Activated CD8-positive, alpha-beta T cell treated with anti-CD3 and anti-CD28 coated beads for 36 hours (primary cell): ENCODE results near the gene EIF2S1. TPM values are rescaled to one million over a fixed set of nuclear protein-coding genes. Genes with fewer than 3 reads are reported as not detected.

Source experiments
- ATAC-seq: fragments of 200-7000 bp; cut with Tn5 transposase; one replicate; pipeline ENCODE4 v1.10.0; 2021; ENCODE audit warnings: mild to moderate bottlenecking, moderate library complexity
- CTCF ChIA-PET: fragments of 350-600 bp; sonication (Branson Sonifier 250); formaldehyde crosslinking; loops from one replicate; lab custom pipeline; 2021; ENCODE audit warnings: antibody characterized with exemption; lab: Charles Lee
- POLR2A ChIA-PET: fragments of 350-600 bp; sonication (Branson Sonifier 250); formaldehyde crosslinking; loops from one replicate; lab custom pipeline; 2021; ENCODE audit warnings: antibody characterized with exemption; lab: Charles Lee
- DNase-seq: peaks from one replicate; pipeline ENCODE4 v3.0.0-alpha.2; 2020
- H3K27ac Mint-ChIP-seq: one replicate; pipeline ENCODE4 v1.8.0; 2021; ENCODE audit warnings: mild to moderate bottlenecking, mixed read lengths
- H3K27me3 Mint-ChIP-seq: one replicate; pipeline ENCODE4 v1.8.0; 2021; ENCODE audit warnings: mixed read lengths
- H3K36me3 Mint-ChIP-seq: one replicate; pipeline ENCODE4 v1.8.0; 2021; ENCODE audit warnings: low read depth, mixed read lengths
- H3K4me1 Mint-ChIP-seq: one replicate; pipeline ENCODE4 v1.8.0; 2021; ENCODE audit warnings: low read depth, mixed read lengths
- H3K4me3 Mint-ChIP-seq: one replicate; pipeline ENCODE4 v1.8.0; 2021; ENCODE audit warnings: mild to moderate bottlenecking, moderate library complexity, mixed read lengths
- H3K9me3 Mint-ChIP-seq: one replicate; pipeline ENCODE4 v1.8.0; 2021; ENCODE audit warnings: mixed read lengths
- CTCF ChIP-seq: fragments of 200-600 bp; IDR thresholded peaks from one replicate; pipeline ENCODE4 v1.8.0; 2022; ENCODE audit warnings: antibody characterized with exemption, mild to moderate bottlenecking
- intact Hi-C: fragments of 100-400 bp; cut with micrococcal nuclease; formaldehyde crosslinking; loops from one replicate; pipeline ENCODE4 v1.10.0; 2022
- total RNA-seq, 2 experiments: library from RNA; stranded (reverse); gene quantifications; one replicate each; pipeline ENCODE4 v1.2.3, GENCODE V29; 2021

Gene EIF2S1
- total RNA-seq, 2 experiments from 2014 or later: 210 to 219 TPM

GRCh38 chr14:67426983-67427606 lies 67.0 kb downstream of the EIF2S1 start:
- POLR2A ChIA-PET: interaction anchor here (1.0 to 1.4 kb wide), 3 partner anchors 104 to 278 kb away, joined by 3 read pairs; no protein-coding TSS in a partner anchor
- no peak overlapping the region for H3K27ac Mint-ChIP-seq
- intact Hi-C loops: loop anchor here (1.0 to 10.0 kb wide), 3 partner anchors 100 to 238 kb away; no protein-coding TSS in a partner anchor

GRCh38 chr14:67428501-67429031 lies 68.4 kb downstream of the EIF2S1 start:
- no peak overlapping the region for H3K27ac Mint-ChIP-seq
- ATAC-seq (no peak), DNase-seq (no peak)
- no peaks in the 10 kb centered on the region for H3K36me3 Mint-ChIP-seq
- intact Hi-C loops: loop anchor here (5.0 to 10.0 kb wide), 2 partner anchors 99 to 236 kb away; no protein-coding TSS in a partner anchor
- no peaks in the 10 kb centered on the region for H3K9me3 Mint-ChIP-seq
- no peak for TF ChIP-seq CTCF
- H3K27me3 Mint-ChIP-seq: peaks cover 17% of the 10 kb centered on the region
- ChIA-PET CTCF (interaction anchor here (0.7 to 11.3 kb wide), 23 partner anchors 8 to 276 kb away, joined by 3 to 199 read pairs (median 14); partner anchors contain the start of genes PLEK2, PLEKHH1 and TMEM229B), POLR2A (interaction anchor here (1.3 to 1.4 kb wide), 2 partner anchors 103 to 144 kb away, joined by 3 read pairs; no protein-coding TSS in a partner anchor)
- H3K4me3 Mint-ChIP-seq: no peak overlapping the region
- no peaks in the 10 kb centered on the region for H3K4me1 Mint-ChIP-seq

More at GRCh38 chr14:67426983-67427606, 67.0 kb downstream of the EIF2S1 start:
- Mint-ChIP-seq H3K4me3 (no peak overlapping the region), H3K9me3 (no peaks in the 10 kb centered on the region), H3K36me3 (no peaks in the 10 kb centered on the region), H3K27me3 (peaks cover 20% of the 10 kb centered on the region), H3K4me1 (no peaks in the 10 kb centered on the region)
- CTCF ChIA-PET: interaction anchor here (0.5 to 11.3 kb wide), 62 partner anchors 9 to 453 kb away, joined by 3 to 199 read pairs (median 6); partner anchors contain the start of genes ARG2, PLEK2, PLEKHH1 and RDH12
- peak; percentile 75 for TF ChIP-seq CTCF
- ATAC-seq (peak; percentile 97), DNase-seq (peak; percentile 79)

GRCh38 chr14:67429510-67430205 lies 69.5 kb downstream of the EIF2S1 start:
- ChIA-PET CTCF (interaction anchor here (0.8 to 11.3 kb wide), 9 partner anchors 9 to 275 kb away, joined by 3 to 199 read pairs (median 19); no protein-coding TSS in a partner anchor), POLR2A (no interaction called here)
- ATAC-seq (no peak), DNase-seq (no peak)
- H3K27ac Mint-ChIP-seq: no peak overlapping the region
- intact Hi-C loops: loop anchor here (5.0 to 10.0 kb wide), 2 partner anchors 98 to 235 kb away; no protein-coding TSS in a partner anchor
- peaks cover 14% of the 10 kb centered on the region for H3K27me3 Mint-ChIP-seq
- no peak for TF ChIP-seq CTCF
- no peak overlapping the region for H3K4me3 Mint-ChIP-seq
- H3K36me3 Mint-ChIP-seq: no peaks in the 10 kb centered on the region
- H3K4me1 Mint-ChIP-seq: no peaks in the 10 kb centered on the region
- H3K9me3 Mint-ChIP-seq: no peaks in the 10 kb centered on the region

GRCh38 chr14:67432050-67432564 lies 72.0 kb downstream of the EIF2S1 start:
- H3K27ac Mint-ChIP-seq: no peak overlapping the region
- POLR2A ChIA-PET: no interaction called here
- H3K4me3 Mint-ChIP-seq: no peak overlapping the region
- ATAC-seq (no peak), DNase-seq (no peak)
- no peaks in the 10 kb centered on the region for H3K9me3 Mint-ChIP-seq
- no peaks in the 10 kb centered on the region for H3K27me3 Mint-ChIP-seq
- intact Hi-C loops: no loop called here
- CTCF ChIA-PET: interaction anchor here (0.7 to 11.3 kb wide), 4 partner anchors 94 to 272 kb away, joined by 3 to 199 read pairs (median 4); no protein-coding TSS in a partner anchor
- H3K36me3 Mint-ChIP-seq: no peaks in the 10 kb centered on the region
- no peaks in the 10 kb centered on the region for H3K4me1 Mint-ChIP-seq
- no peak for TF ChIP-seq CTCF
